H1 (cell line): ENCODE data around the gene EAF2. TPM values are rescaled to one million over a fixed set of nuclear protein-coding genes. Genes with fewer than 3 reads are reported as not detected.

Experiments used
- CTCF ChIA-PET: fragments of 300-600 bp; sonication (Branson Sonifier 250); formaldehyde crosslinking; loops from one replicate; lab custom pipeline; 2021; ENCODE audit not compliant: partially characterized antibody; lab: Charles Lee
- POLR2A ChIA-PET: fragments of 300-600 bp; sonication (Branson Sonifier 250); formaldehyde crosslinking; loops from one replicate; lab custom pipeline; 2021; ENCODE audit warnings: inconsistent platforms; ENCODE audit not compliant: partially characterized antibody; lab: Charles Lee
- DNase-seq, 2 experiments: peaks; one replicate each; pipeline versions ENCODE4 v3.0.0 to v3.0.0-alpha.2; 2010 to 2022; ENCODE audit warnings: low spot score in 2 of 2, low read depth in 1 of 2, mixed read lengths in 1 of 2
- FAIRE-seq: peaks from 2 replicates; lab custom pipeline; 2011; peaks lifted over from hg19 to GRCh38; lab: Jason Lieb, UNC
- H2AFZ ChIP-seq: 2 replicates; pipeline ENCODE4 v1.8.1; 2012; ENCODE audit warnings: low read length, inconsistent platforms
- H2AK5ac ChIP-seq: 2 replicates; pipeline ENCODE4 v1.6.1; 2013; ENCODE audit warnings: low read depth, low read length
- H2BK120ac ChIP-seq: replicated peaks from 2 replicates; pipeline ENCODE3; 2013; ENCODE audit warnings: low read depth, low read length, inconsistent platforms
- H2BK12ac ChIP-seq: 2 replicates; pipeline ENCODE4 v1.6.1; 2013; ENCODE audit warnings: low read depth, low read length
- H2BK15ac ChIP-seq: 2 replicates; pipeline ENCODE4 v1.6.1; 2013; ENCODE audit warnings: low read length
- H2BK20ac ChIP-seq: 2 replicates; pipeline ENCODE4 v1.6.1; 2013; ENCODE audit warnings: low read length
- H2BK5ac ChIP-seq: 2 replicates; pipeline ENCODE4 v1.6.1; 2013; ENCODE audit warnings: low read depth, low read length
- H3K14ac ChIP-seq: 2 replicates; pipeline ENCODE4 v1.6.1; 2013; ENCODE audit warnings: inconsistent platforms; ENCODE audit not compliant: insufficient read length
- H3K18ac ChIP-seq: 2 replicates; pipeline ENCODE4 v1.6.1; 2013; ENCODE audit warnings: low read length; ENCODE audit errors: extremely low read depth
- H3K23ac ChIP-seq: 2 replicates; pipeline ENCODE4 v1.6.1; 2013; ENCODE audit warnings: inconsistent platforms; ENCODE audit not compliant: insufficient read length
- H3K23me2 ChIP-seq: 2 replicates; pipeline ENCODE4 v1.6.1; 2013; ENCODE audit warnings: low read depth, low read length
- H3K27ac ChIP-seq: 2 replicates; pipeline ENCODE4 v1.6.1; 2011; ENCODE audit warnings: low read depth, low read length, inconsistent platforms
- H3K27me3 ChIP-seq, 4 experiments: replicated peaks in 1 of 4; 1 replicate in 1 of 4; 2 replicates in 3 of 4; pipeline versions ENCODE4 v1.6.1 to v1.8.1; 2011 to 2013; ENCODE audit warnings: low read length in 3 of 4, mild to moderate bottlenecking in 3 of 4, inconsistent platforms in 2 of 4, mixed read lengths in 2 of 4, moderate library complexity in 1 of 4; ENCODE audit not compliant: control insufficient read depth in 3 of 4, insufficient read depth in 3 of 4; ENCODE audit errors: extremely low read depth in 1 of 4
- H3K36me3 ChIP-seq, 4 experiments: 2 replicates each; pipeline versions ENCODE4 v1.6.1 to v1.8.1; 2011 to 2013; ENCODE audit warnings: mild to moderate bottlenecking in 4 of 4, low read length in 3 of 4, moderate library complexity in 2 of 4, control low read depth in 1 of 4, inconsistent platforms in 1 of 4; ENCODE audit not compliant: insufficient read depth in 4 of 4, control insufficient read depth in 2 of 4
- H3K4ac ChIP-seq: replicated peaks from 2 replicates; pipeline ENCODE3; 2013; ENCODE audit warnings: low read length, low read depth, mixed read lengths, inconsistent platforms; ENCODE audit not compliant: insufficient read length
- H3K4me1 ChIP-seq, 4 experiments: replicated peaks in 1 of 4; 1 replicate in 1 of 4; 2 replicates in 3 of 4; pipeline versions ENCODE4 v1.6.1 to v1.8.1; 2011 to 2013; ENCODE audit warnings: low read length in 3 of 4, inconsistent platforms in 2 of 4, mixed read lengths in 1 of 4; ENCODE audit not compliant: insufficient read depth in 4 of 4, control insufficient read depth in 3 of 4
- H3K4me2 ChIP-seq, 2 experiments: 2 replicates each; pipeline versions ENCODE4 v1.6.1 to v1.8.1; 2011 to 2013; ENCODE audit warnings: low read depth in 2 of 2, low read length in 2 of 2, control low read depth in 1 of 2, inconsistent platforms in 1 of 2, mild to moderate bottlenecking in 1 of 2; ENCODE audit not compliant: insufficient read depth in 1 of 2
- H3K4me3 ChIP-seq, 4 experiments: fragments of 200-600, 300-600 bp in 1 of 4; sonication (generic), shearing (Covaris generic), sonication (Bioruptor Twin) in 1 of 4; 2 replicates each; pipeline versions ENCODE4 v1.5.1 to v1.8.1; 2011 to 2016; ENCODE audit warnings: low read length in 4 of 4, low read depth in 3 of 4, control low read depth in 2 of 4, inconsistent platforms in 2 of 4, mild to moderate bottlenecking in 2 of 4, mixed read lengths in 1 of 4, moderate library complexity in 1 of 4; ENCODE audit not compliant: insufficient read depth in 2 of 4; ENCODE audit errors: extremely low read depth in 1 of 4
- H3K56ac ChIP-seq: replicated peaks from 2 replicates; pipeline ENCODE3; 2013; ENCODE audit warnings: low read depth, mild to moderate bottlenecking, mixed read lengths, low read length, inconsistent platforms; ENCODE audit not compliant: insufficient read length
- H3K79me1 ChIP-seq: 2 replicates; pipeline ENCODE4 v1.6.1; 2013; ENCODE audit warnings: low read depth, low read length, control low read depth
- H3K79me2 ChIP-seq, 2 experiments: 2 replicates each; pipeline versions ENCODE4 v1.6.1 to v1.8.1; 2012 to 2013; ENCODE audit warnings: low read length in 2 of 2, mild to moderate bottlenecking in 2 of 2, inconsistent platforms in 1 of 2; ENCODE audit not compliant: insufficient read depth in 2 of 2, control insufficient read depth in 1 of 2
- H3K9ac ChIP-seq, 4 experiments: replicated peaks in 1 of 4; 1 replicate in 1 of 4; 2 replicates in 3 of 4; pipeline versions ENCODE4 v1.6.1 to v1.8.1; 2011 to 2013; ENCODE audit warnings: low read depth in 3 of 4, low read length in 3 of 4, control low read depth in 2 of 4, mild to moderate bottlenecking in 2 of 4, moderate library complexity in 2 of 4, inconsistent platforms in 1 of 4; ENCODE audit errors: extremely low read depth in 1 of 4
- H3K9me3 ChIP-seq, 2 experiments: 2 replicates each; pipeline versions ENCODE4 v1.6.1 to v1.8.1; 2012 to 2013; ENCODE audit warnings: mild to moderate bottlenecking in 2 of 2, moderate library complexity in 2 of 2, control low read depth in 1 of 2, inconsistent platforms in 1 of 2, low read depth in 1 of 2, low read length in 1 of 2, mixed read lengths in 1 of 2; ENCODE audit not compliant: insufficient read depth in 2 of 2
- H4K20me1 ChIP-seq, 2 experiments: replicated peaks in 1 of 2; 2 replicates each; pipeline versions ENCODE3 to v1.8.1; 2011 to 2013; ENCODE audit warnings: inconsistent platforms in 2 of 2, low read length in 2 of 2, mild to moderate bottlenecking in 1 of 2; ENCODE audit not compliant: insufficient read depth in 2 of 2, control insufficient read depth in 1 of 2
- H4K5ac ChIP-seq: 2 replicates; pipeline ENCODE4 v1.6.1; 2013; ENCODE audit warnings: low read length, low read depth, mixed read lengths, inconsistent platforms; ENCODE audit not compliant: insufficient read length
- H4K8ac ChIP-seq: 2 replicates; pipeline ENCODE4 v1.8.0; 2013; ENCODE audit warnings: mild to moderate bottlenecking, moderate library complexity, low read length, inconsistent platforms; ENCODE audit not compliant: insufficient read depth; ENCODE audit errors: extremely low read depth
- H4K91ac ChIP-seq: replicated peaks from 2 replicates; pipeline ENCODE3; 2013; ENCODE audit warnings: low read length, mixed read lengths, inconsistent platforms; ENCODE audit not compliant: insufficient read length
- HDAC2 ChIP-seq, 2 experiments: fragments of 300-600 bp in 1 of 2; sonication (generic) in 1 of 2; IDR thresholded peaks; 2 replicates each; pipeline ENCODE4 v1.6.1; 2011 to 2012; ENCODE audit warnings: low read depth in 2 of 2, low read length in 2 of 2, mild to moderate bottlenecking in 2 of 2, moderate library complexity in 2 of 2, borderline replicate concordance in 1 of 2, inconsistent platforms in 1 of 2
- KDM5A ChIP-seq: fragments of 200-600 bp; IDR thresholded peaks from 2 replicates; pipeline ENCODE4 v1.7.1; 2012; ENCODE audit warnings: mild to moderate bottlenecking, low read length, inconsistent platforms, mixed read lengths
- WGBS, 2 experiments: shearing (Covaris generic) in 1 of 2; methylation state at CpG; one replicate each; pipeline versions ENCODE4 v1.1.6 to v1.1.7; 2013 to 2015; ENCODE audit warnings: low lambda C conversion rate in 2 of 2, mixed read lengths in 2 of 2, inconsistent platforms in 1 of 2, low coverage in 1 of 2, missing lambda C conversion rate in 1 of 2; ENCODE audit not compliant: insufficient replicate concordance in 2 of 2, insufficient coverage in 1 of 2, insufficient read length in 1 of 2; ENCODE audit errors: extremely low coverage in 1 of 2, missing lambda C conversion rate in 1 of 2; 5-methylcytosine and 5-hydroxymethylcytosine counted together
- polyA plus RNA-seq, 7 experiments: library from polyadenylated mRNA; depleted of rRNA in 3 of 7; stranded (reverse) in 5 of 7; unstranded in 2 of 7; fragments of >200 nt in 5 of 7; fragments of 200-250 nt in 2 of 7; gene quantifications; 1 replicate in 5 of 7; 2 replicates in 1 of 7; 4 replicates in 1 of 7; pipeline versions ENCODE4 v1.2.1 to v1.2.3, GENCODE V29; 2011 to 2013; ENCODE audit warnings: missing spikeins in 2 of 7, mixed read lengths in 2 of 7
- total RNA-seq: library from RNA; stranded (reverse); fragmentation: NEBNext Ultra II Directional; extraction: Animal tissue kit (Norgen Biotek cat#: 25700); gene quantifications from 2 replicates; pipeline ENCODE4 v1.2.1, GENCODE V29; 2021

The EAF2 gene
- total and polyA plus RNA-seq, 2 of the 8 experiments (the other 6 are each of a cell fraction or from before 2014, with no cell fraction given): 3.6 to 6.6 TPM

- POLR2A ChIA-PET: no interaction called here
Measured at GRCh38 chr3:121818578-121818977, 16.4 kb upstream of the EAF2 start.

More at GRCh38 chr3:121818578-121818977, 16.4 kb upstream of the EAF2 start:
- no peak overlapping the region for H3K18ac ChIP-seq
- no peak overlapping the region for H3K23ac ChIP-seq
- no peak overlapping the region for H2BK15ac ChIP-seq
- H4K20me1 ChIP-seq: peaks cover 0 to 2% of the 10 kb centered on the region in 2 experiments
- H3K4ac ChIP-seq: no peak overlapping the region
- no peaks in the 10 kb centered on the region for H3K23me2 ChIP-seq
- no peaks in the 10 kb centered on the region for H3K27me3 ChIP-seq
- no peak overlapping the region for H2BK20ac ChIP-seq
- TF ChIP-seq HDAC2 (IDR thresholded peaks at IDR 0.05; ENCODE audit: borderline replicate concordance in 1 of 2, low read depth in 2 of 2, low read length in 2 of 2) (no peak), KDM5A (no peak)
- DNase-seq: no peak
- WGBS, 2 experiments: 93% methylated on average over 2 of the region's 2 CpGs; no CpG with 5 or more reads in 1 of the 2 experiments
- no peak overlapping the region for H2AK5ac ChIP-seq
- no peak overlapping the region for H2BK12ac ChIP-seq
- H3K79me1 ChIP-seq: no peaks in the 10 kb centered on the region
- H3K14ac ChIP-seq: no peak overlapping the region
- peaks cover 0 to 29% (median 15%) of the 10 kb centered on the region in 4 experiments; a peak in 5 of 8 replicates for H3K36me3 ChIP-seq
- no peak overlapping the region for H4K91ac ChIP-seq
- H4K8ac ChIP-seq: no peak overlapping the region
- no peak overlapping the region for H3K4me3 ChIP-seq
- peaks cover 0 to 12% of the 10 kb centered on the region in 2 experiments; a peak in 1 of 4 replicates for H3K79me2 ChIP-seq
- no peak overlapping the region for H3K27ac ChIP-seq
- H2BK5ac ChIP-seq: no peak overlapping the region
- H3K9ac ChIP-seq: no peak overlapping the region
- CTCF ChIA-PET: no interaction called here
- no peak overlapping the region for H2AFZ ChIP-seq
- no peaks in the 10 kb centered on the region for H3K4me1 ChIP-seq
- no peak overlapping the region for H4K5ac ChIP-seq
- no peak overlapping the region for H3K56ac ChIP-seq
- FAIRE-seq: no peak
- H3K4me2 ChIP-seq: no peak overlapping the region
- no peak overlapping the region for H2BK120ac ChIP-seq
- H3K9me3 ChIP-seq: 0 out of 4 replicates have a peak, but pooled peaks cover 0 to 4% of the 10 kb centered on the region in 2 experiments
